H1 (cell line): ENCODE measurements around the gene FUBP3. TPM values are rescaled to one million over a fixed set of nuclear protein-coding genes. Genes with fewer than 3 reads are reported as not detected.

ENCODE experiments used
- CTCF ChIA-PET: fragments of 300-600 bp; sonication (Branson Sonifier 250); formaldehyde crosslinking; loops from one replicate; lab custom pipeline; 2021; ENCODE audit not compliant: partially characterized antibody; lab: Charles Lee
- POLR2A ChIA-PET: fragments of 300-600 bp; sonication (Branson Sonifier 250); formaldehyde crosslinking; loops from one replicate; lab custom pipeline; 2021; ENCODE audit warnings: inconsistent platforms; ENCODE audit not compliant: partially characterized antibody; lab: Charles Lee
- DNase-seq, 2 experiments: peaks; one replicate each; pipeline versions ENCODE4 v3.0.0 to v3.0.0-alpha.2; 2010 to 2022; ENCODE audit warnings: low spot score in 2 of 2, low read depth in 1 of 2, mixed read lengths in 1 of 2
- FAIRE-seq: peaks from 2 replicates; lab custom pipeline; 2011; peaks lifted over from hg19 to GRCh38; lab: Jason Lieb, UNC
- H2AFZ ChIP-seq: 2 replicates; pipeline ENCODE4 v1.8.1; 2012; ENCODE audit warnings: low read length, inconsistent platforms
- H2AK5ac ChIP-seq: 2 replicates; pipeline ENCODE4 v1.6.1; 2013; ENCODE audit warnings: low read depth, low read length
- H2BK120ac ChIP-seq: replicated peaks from 2 replicates; pipeline ENCODE3; 2013; ENCODE audit warnings: low read depth, low read length, inconsistent platforms
- H2BK12ac ChIP-seq: 2 replicates; pipeline ENCODE4 v1.6.1; 2013; ENCODE audit warnings: low read depth, low read length
- H2BK15ac ChIP-seq: 2 replicates; pipeline ENCODE4 v1.6.1; 2013; ENCODE audit warnings: low read length
- H2BK20ac ChIP-seq: 2 replicates; pipeline ENCODE4 v1.6.1; 2013; ENCODE audit warnings: low read length
- H2BK5ac ChIP-seq: 2 replicates; pipeline ENCODE4 v1.6.1; 2013; ENCODE audit warnings: low read depth, low read length
- H3K14ac ChIP-seq: 2 replicates; pipeline ENCODE4 v1.6.1; 2013; ENCODE audit warnings: inconsistent platforms; ENCODE audit not compliant: insufficient read length
- H3K18ac ChIP-seq: 2 replicates; pipeline ENCODE4 v1.6.1; 2013; ENCODE audit warnings: low read length; ENCODE audit errors: extremely low read depth
- H3K23ac ChIP-seq: 2 replicates; pipeline ENCODE4 v1.6.1; 2013; ENCODE audit warnings: inconsistent platforms; ENCODE audit not compliant: insufficient read length
- H3K23me2 ChIP-seq: 2 replicates; pipeline ENCODE4 v1.6.1; 2013; ENCODE audit warnings: low read depth, low read length
- H3K27ac ChIP-seq: 2 replicates; pipeline ENCODE4 v1.6.1; 2011; ENCODE audit warnings: low read depth, low read length, inconsistent platforms
- H3K27me3 ChIP-seq, 4 experiments: replicated peaks in 1 of 4; 1 replicate in 1 of 4; 2 replicates in 3 of 4; pipeline versions ENCODE4 v1.6.1 to v1.8.1; 2011 to 2013; ENCODE audit warnings: low read length in 3 of 4, mild to moderate bottlenecking in 3 of 4, inconsistent platforms in 2 of 4, mixed read lengths in 2 of 4, moderate library complexity in 1 of 4; ENCODE audit not compliant: control insufficient read depth in 3 of 4, insufficient read depth in 3 of 4; ENCODE audit errors: extremely low read depth in 1 of 4
- H3K36me3 ChIP-seq, 4 experiments: 2 replicates each; pipeline versions ENCODE4 v1.6.1 to v1.8.1; 2011 to 2013; ENCODE audit warnings: mild to moderate bottlenecking in 4 of 4, low read length in 3 of 4, moderate library complexity in 2 of 4, control low read depth in 1 of 4, inconsistent platforms in 1 of 4; ENCODE audit not compliant: insufficient read depth in 4 of 4, control insufficient read depth in 2 of 4
- H3K4ac ChIP-seq: replicated peaks from 2 replicates; pipeline ENCODE3; 2013; ENCODE audit warnings: low read length, low read depth, mixed read lengths, inconsistent platforms; ENCODE audit not compliant: insufficient read length
- H3K4me1 ChIP-seq, 4 experiments: replicated peaks in 1 of 4; 1 replicate in 1 of 4; 2 replicates in 3 of 4; pipeline versions ENCODE4 v1.6.1 to v1.8.1; 2011 to 2013; ENCODE audit warnings: low read length in 3 of 4, inconsistent platforms in 2 of 4, mixed read lengths in 1 of 4; ENCODE audit not compliant: insufficient read depth in 4 of 4, control insufficient read depth in 3 of 4
- H3K4me2 ChIP-seq, 2 experiments: 2 replicates each; pipeline versions ENCODE4 v1.6.1 to v1.8.1; 2011 to 2013; ENCODE audit warnings: low read depth in 2 of 2, low read length in 2 of 2, control low read depth in 1 of 2, inconsistent platforms in 1 of 2, mild to moderate bottlenecking in 1 of 2; ENCODE audit not compliant: insufficient read depth in 1 of 2
- H3K4me3 ChIP-seq, 4 experiments: fragments of 200-600, 300-600 bp in 1 of 4; sonication (generic), shearing (Covaris generic), sonication (Bioruptor Twin) in 1 of 4; 2 replicates each; pipeline versions ENCODE4 v1.5.1 to v1.8.1; 2011 to 2016; ENCODE audit warnings: low read length in 4 of 4, low read depth in 3 of 4, control low read depth in 2 of 4, inconsistent platforms in 2 of 4, mild to moderate bottlenecking in 2 of 4, mixed read lengths in 1 of 4, moderate library complexity in 1 of 4; ENCODE audit not compliant: insufficient read depth in 2 of 4; ENCODE audit errors: extremely low read depth in 1 of 4
- H3K56ac ChIP-seq: replicated peaks from 2 replicates; pipeline ENCODE3; 2013; ENCODE audit warnings: low read depth, mild to moderate bottlenecking, mixed read lengths, low read length, inconsistent platforms; ENCODE audit not compliant: insufficient read length
- H3K79me1 ChIP-seq: 2 replicates; pipeline ENCODE4 v1.6.1; 2013; ENCODE audit warnings: low read depth, low read length, control low read depth
- H3K79me2 ChIP-seq, 2 experiments: 2 replicates each; pipeline versions ENCODE4 v1.6.1 to v1.8.1; 2012 to 2013; ENCODE audit warnings: low read length in 2 of 2, mild to moderate bottlenecking in 2 of 2, inconsistent platforms in 1 of 2; ENCODE audit not compliant: insufficient read depth in 2 of 2, control insufficient read depth in 1 of 2
- H3K9ac ChIP-seq, 4 experiments: replicated peaks in 1 of 4; 1 replicate in 1 of 4; 2 replicates in 3 of 4; pipeline versions ENCODE4 v1.6.1 to v1.8.1; 2011 to 2013; ENCODE audit warnings: low read depth in 3 of 4, low read length in 3 of 4, control low read depth in 2 of 4, mild to moderate bottlenecking in 2 of 4, moderate library complexity in 2 of 4, inconsistent platforms in 1 of 4; ENCODE audit errors: extremely low read depth in 1 of 4
- H3K9me3 ChIP-seq, 2 experiments: 2 replicates each; pipeline versions ENCODE4 v1.6.1 to v1.8.1; 2012 to 2013; ENCODE audit warnings: mild to moderate bottlenecking in 2 of 2, moderate library complexity in 2 of 2, control low read depth in 1 of 2, inconsistent platforms in 1 of 2, low read depth in 1 of 2, low read length in 1 of 2, mixed read lengths in 1 of 2; ENCODE audit not compliant: insufficient read depth in 2 of 2
- H4K20me1 ChIP-seq, 2 experiments: replicated peaks in 1 of 2; 2 replicates each; pipeline versions ENCODE3 to v1.8.1; 2011 to 2013; ENCODE audit warnings: inconsistent platforms in 2 of 2, low read length in 2 of 2, mild to moderate bottlenecking in 1 of 2; ENCODE audit not compliant: insufficient read depth in 2 of 2, control insufficient read depth in 1 of 2
- H4K5ac ChIP-seq: 2 replicates; pipeline ENCODE4 v1.6.1; 2013; ENCODE audit warnings: low read length, low read depth, mixed read lengths, inconsistent platforms; ENCODE audit not compliant: insufficient read length
- H4K8ac ChIP-seq: 2 replicates; pipeline ENCODE4 v1.8.0; 2013; ENCODE audit warnings: mild to moderate bottlenecking, moderate library complexity, low read length, inconsistent platforms; ENCODE audit not compliant: insufficient read depth; ENCODE audit errors: extremely low read depth
- H4K91ac ChIP-seq: replicated peaks from 2 replicates; pipeline ENCODE3; 2013; ENCODE audit warnings: low read length, mixed read lengths, inconsistent platforms; ENCODE audit not compliant: insufficient read length
- BRCA1 ChIP-seq: IDR thresholded peaks from 2 replicates; pipeline ENCODE4 v1.6.1; 2012; ENCODE audit warnings: low read depth, low read length, improper control_type of control experiment
- CBX8 ChIP-seq: fragments of 300-800, 300-1000 bp; sonication (generic); IDR thresholded peaks from 2 replicates; pipeline ENCODE4 v1.7.1; 2016; ENCODE audit warnings: low read depth, low read length, borderline replicate concordance
- EGR1 ChIP-seq: IDR thresholded peaks from 2 replicates; pipeline ENCODE4 v1.6.1; 2011; ENCODE audit warnings: low read depth, low read length, borderline replicate concordance
- EP300 ChIP-seq, 2 experiments: IDR thresholded peaks; 1 replicate in 1 of 2; 2 replicates in 1 of 2; pipeline ENCODE4 v1.6.1; 2011 to 2012; ENCODE audit warnings: low read depth in 2 of 2, low read length in 2 of 2, mild to moderate bottlenecking in 2 of 2, borderline replicate concordance in 1 of 2, inconsistent platforms in 1 of 2, moderate library complexity in 1 of 2
- FOSL1 ChIP-seq: IDR thresholded peaks from 2 replicates; pipeline ENCODE4 v1.6.1; 2011; ENCODE audit warnings: mild to moderate bottlenecking, low read depth, low read length, moderate library complexity; ENCODE audit not compliant: insufficient read depth
- JUN ChIP-seq: IDR thresholded peaks from 2 replicates; pipeline ENCODE4 v1.6.1; 2011; ENCODE audit warnings: low read depth, mild to moderate bottlenecking, improper control_type of control experiment, low read length
- POU5F1 ChIP-seq: IDR thresholded peaks from 2 replicates; pipeline ENCODE4 v1.6.1; 2011; ENCODE audit warnings: low read depth, mild to moderate bottlenecking, low read length, moderate library complexity
- RFX5 ChIP-seq: IDR thresholded peaks from 2 replicates; pipeline ENCODE4 v1.6.1; 2011; ENCODE audit warnings: low read depth, low read length, improper control_type of control experiment, borderline replicate concordance
- RNF2 ChIP-seq: fragments of 200-900, 300-1000 bp; sonication (generic); IDR thresholded peaks from 2 replicates; pipeline ENCODE4 v1.7.1; 2016; ENCODE audit warnings: borderline replicate concordance, low read depth, mild to moderate bottlenecking, antibody characterized with exemption, low read length; ENCODE audit not compliant: poor library complexity, severe bottlenecking; ENCODE audit errors: missing control alignments
- SP4 ChIP-seq: IDR thresholded peaks from 2 replicates; pipeline ENCODE4 v1.6.1; 2012; ENCODE audit warnings: low read length, inconsistent platforms
- TAF7 ChIP-seq: optimal IDR thresholded peaks from 2 replicates; pipeline ENCODE3; 2011; ENCODE audit warnings: low read depth, mild to moderate bottlenecking, inconsistent platforms, low read length, moderate library complexity, borderline replicate concordance
- YY1 ChIP-seq: IDR thresholded peaks from 2 replicates; pipeline ENCODE4 v1.6.1; 2011; ENCODE audit warnings: low read depth, mild to moderate bottlenecking, low read length
- WGBS, 2 experiments: shearing (Covaris generic) in 1 of 2; methylation state at CpG; one replicate each; pipeline versions ENCODE4 v1.1.6 to v1.1.7; 2013 to 2015; ENCODE audit warnings: low lambda C conversion rate in 2 of 2, mixed read lengths in 2 of 2, inconsistent platforms in 1 of 2, low coverage in 1 of 2, missing lambda C conversion rate in 1 of 2; ENCODE audit not compliant: insufficient replicate concordance in 2 of 2, insufficient coverage in 1 of 2, insufficient read length in 1 of 2; ENCODE audit errors: extremely low coverage in 1 of 2, missing lambda C conversion rate in 1 of 2; 5-methylcytosine and 5-hydroxymethylcytosine counted together
- polyA plus RNA-seq, 7 experiments: library from polyadenylated mRNA; depleted of rRNA in 3 of 7; stranded (reverse) in 5 of 7; unstranded in 2 of 7; fragments of >200 nt in 5 of 7; fragments of 200-250 nt in 2 of 7; gene quantifications; 1 replicate in 5 of 7; 2 replicates in 1 of 7; 4 replicates in 1 of 7; pipeline versions ENCODE4 v1.2.1 to v1.2.3, GENCODE V29; 2011 to 2013; ENCODE audit warnings: missing spikeins in 2 of 7, mixed read lengths in 2 of 7
- total RNA-seq: library from RNA; stranded (reverse); fragmentation: NEBNext Ultra II Directional; extraction: Animal tissue kit (Norgen Biotek cat#: 25700); gene quantifications from 2 replicates; pipeline ENCODE4 v1.2.1, GENCODE V29; 2021
- TF ChIP-seq, protein P1 (sequence below): IDR thresholded peaks from 2 replicates; pipeline ENCODE4 v1.6.1; 2011; ENCODE audit warnings: low read length, improper control_type of control experiment

Gene FUBP3
- total and polyA plus RNA-seq, 2 of the 8 experiments (the other 6 are each of a cell fraction or from before 2014, with no cell fraction given) = 23.7 to 76.4 TPM

DNA sequence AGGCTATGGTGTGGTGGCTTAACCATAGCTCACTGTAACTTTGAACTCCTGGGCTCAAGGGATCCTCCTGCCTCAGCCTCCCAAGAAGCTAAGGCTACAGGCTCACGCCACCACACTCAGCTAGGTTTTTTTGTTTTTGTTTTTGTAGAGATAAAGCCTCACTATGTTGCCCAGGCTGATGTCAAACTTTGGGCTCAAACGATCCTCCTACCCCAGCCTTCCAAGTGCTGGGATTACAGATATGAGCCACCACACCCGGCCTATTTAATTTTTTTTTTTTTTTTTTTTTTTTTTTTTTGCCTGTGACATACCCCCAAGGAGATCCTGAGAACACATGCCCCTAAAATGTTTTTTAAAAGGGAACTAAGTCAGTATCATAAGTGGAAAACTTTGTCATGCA, 10.4 kb downstream of the FUBP3 start:
- H3K79me2 ChIP-seq = peaks cover 5 to 84% of the 10 kb centered on the region in 2 experiments

More for the DNA sequence above, 10.4 kb downstream of the FUBP3 start:
- Histone ChIP-seq H3K56ac (no peak overlapping the region), H3K4me1 (no peaks in the 10 kb centered on the region), H3K14ac (no peak overlapping the region), H4K8ac (no peak overlapping the region), H3K23ac (no peak overlapping the region), H4K5ac (no peak overlapping the region), H2AFZ (no peak overlapping the region), H2AK5ac (no peak overlapping the region), H3K79me1 (peaks cover 14% of the 10 kb centered on the region), H3K9ac (no peak overlapping the region), H3K4me3 (no peak overlapping the region), H2BK5ac (no peak overlapping the region), H3K27me3 (no peaks in the 10 kb centered on the region), H3K9me3 (no peaks in the 10 kb centered on the region), H2BK12ac (no peak overlapping the region), H2BK20ac (no peak overlapping the region), H3K36me3 (peaks cover 0 to 7% (median 0%) of the 10 kb centered on the region in 4 experiments; a peak in 4 of 8 replicates), H3K23me2 (no peaks in the 10 kb centered on the region), H3K4ac (no peak overlapping the region), H3K27ac (no peak overlapping the region), H3K18ac (no peak overlapping the region), H4K91ac (no peak overlapping the region), H2BK15ac (no peak overlapping the region), H3K4me2 (no peak overlapping the region), H2BK120ac (no peak overlapping the region), H4K20me1 (peaks cover 8 to 18% of the 10 kb centered on the region in 2 experiments)
- TF ChIP-seq CBX8 (no peak), EGR1 (no peak), RFX5 (no peak), JUN (no peak), RNF2 (no peak), EP300 (IDR thresholded peaks at IDR 0.05; ENCODE audit: borderline replicate concordance in 1 of 2, low read depth in 2 of 2, low read length in 2 of 2) (no peak), FOSL1 (no peak), SP4 (no peak), TAF7 (no peak), YY1 (no peak), BRCA1 (no peak), POU5F1 (no peak)
- TF ChIP-seq, protein P1, sequence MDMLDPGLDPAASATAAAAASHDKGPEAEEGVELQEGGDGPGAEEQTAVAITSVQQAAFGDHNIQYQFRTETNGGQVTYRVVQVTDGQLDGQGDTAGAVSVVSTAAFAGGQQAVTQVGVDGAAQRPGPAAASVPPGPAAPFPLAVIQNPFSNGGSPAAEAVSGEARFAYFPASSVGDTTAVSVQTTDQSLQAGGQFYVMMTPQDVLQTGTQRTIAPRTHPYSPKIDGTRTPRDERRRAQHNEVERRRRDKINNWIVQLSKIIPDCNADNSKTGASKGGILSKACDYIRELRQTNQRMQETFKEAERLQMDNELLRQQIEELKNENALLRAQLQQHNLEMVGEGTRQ = no peak
- ChIA-PET CTCF (interaction anchor here (0.7 kb wide), 1 partner anchor 347 kb away, joined by 3 read pairs; no protein-coding TSS in a partner anchor), POLR2A (interaction anchor here (0.9 kb wide), 1 partner anchor 11 kb away, joined by 4 read pairs; no protein-coding TSS in a partner anchor)
- 88% methylated on average over 2 of the region's 3 CpGs; no CpG with 5 or more reads in 1 of the 2 experiments for WGBS, 2 experiments
- DNase-seq (no peak), FAIRE-seq (no peak)
